Adrenal gland (tissue), 5 donors: ENCODE results near the gene EXOC4.

Experiments
- POLR2A ChIP-seq, 2 donors: fragments of 450-650 bp; IDR thresholded peaks; one replicate each; pipeline ENCODE4 v1.6.1; 2017; ENCODE audit warnings: antibody characterized with exemption in 2 of 2, mild to moderate bottlenecking in 2 of 2, moderate library complexity in 1 of 2
- TF ChIP-seq, protein P1 (sequence below), 6 experiments: fragments of 450-650 bp in 4 of 6; fragments of 200-600 bp in 2 of 6; sonication (generic) in 1 of 6; IDR thresholded peaks; 1 replicate in 5 of 6; 2 replicates in 1 of 6; pipeline versions ENCODE4 v1.5.1 to v1.8.0; 2016 to 2021; ENCODE audit warnings: antibody characterized with exemption in 6 of 6, mild to moderate bottlenecking in 2 of 6, moderate library complexity in 1 of 6
- donor health status: DM: no; HTN: no; CAD: no.

- TF ChIP-seq, protein P1, sequence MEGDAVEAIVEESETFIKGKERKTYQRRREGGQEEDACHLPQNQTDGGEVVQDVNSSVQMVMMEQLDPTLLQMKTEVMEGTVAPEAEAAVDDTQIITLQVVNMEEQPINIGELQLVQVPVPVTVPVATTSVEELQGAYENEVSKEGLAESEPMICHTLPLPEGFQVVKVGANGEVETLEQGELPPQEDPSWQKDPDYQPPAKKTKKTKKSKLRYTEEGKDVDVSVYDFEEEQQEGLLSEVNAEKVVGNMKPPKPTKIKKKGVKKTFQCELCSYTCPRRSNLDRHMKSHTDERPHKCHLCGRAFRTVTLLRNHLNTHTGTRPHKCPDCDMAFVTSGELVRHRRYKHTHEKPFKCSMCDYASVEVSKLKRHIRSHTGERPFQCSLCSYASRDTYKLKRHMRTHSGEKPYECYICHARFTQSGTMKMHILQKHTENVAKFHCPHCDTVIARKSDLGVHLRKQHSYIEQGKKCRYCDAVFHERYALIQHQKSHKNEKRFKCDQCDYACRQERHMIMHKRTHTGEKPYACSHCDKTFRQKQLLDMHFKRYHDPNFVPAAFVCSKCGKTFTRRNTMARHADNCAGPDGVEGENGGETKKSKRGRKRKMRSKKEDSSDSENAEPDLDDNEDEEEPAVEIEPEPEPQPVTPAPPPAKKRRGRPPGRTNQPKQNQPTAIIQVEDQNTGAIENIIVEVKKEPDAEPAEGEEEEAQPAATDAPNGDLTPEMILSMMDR (IDR thresholded peaks at IDR 0.05) = no peak
- TF ChIP-seq POLR2A (IDR thresholded peaks at IDR 0.05) = no peak
These were observed 315.7 kb downstream of the EXOC4 start for GRCh38 chr7:133568544-133568943.
